Hematopoietic multipotent progenitor cell treated with erythropoietin and hydrocortisone succinate and interleukin-3 and kit ligand, for 15 days (in vitro differentiated cells): ENCODE measurements around the gene USP25.

Source experiments
- DNase-seq: peaks from one replicate; pipeline ENCODE4 v3.0.0-alpha.2; 2015; ENCODE audit warnings: low spot score

USP25 gene

DNA sequence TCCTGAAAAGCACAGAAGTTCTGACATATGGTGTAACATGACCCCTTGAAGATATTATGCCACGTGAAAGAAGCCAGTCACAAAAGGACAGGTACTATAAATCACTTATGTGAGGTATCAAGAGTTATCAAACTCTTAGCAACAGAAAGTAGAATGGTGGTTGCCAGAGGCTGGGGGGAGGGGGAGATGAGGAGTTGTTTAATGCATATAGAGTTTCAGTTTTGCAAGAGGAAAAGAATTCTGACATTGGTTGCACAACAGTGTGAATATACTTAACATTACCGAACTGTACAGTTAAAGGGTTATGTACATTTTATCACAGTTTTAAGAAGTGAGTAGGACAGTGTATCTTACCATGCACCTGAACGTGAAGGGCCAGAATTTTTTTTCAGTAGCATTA lies 80.0 kb downstream of the USP25 start:
- DNase-seq, result no peak

- DNase-seq, result no peak
These were observed 85.5 kb downstream of the USP25 start for GRCh38 chr21:15815285-15815684.

- DNase-seq, result no peak
These were observed 90.5 kb downstream of the USP25 start for GRCh38 chr21:15820327-15820726.

GRCh38 chr21:15820852-15821379 lies 91.1 kb downstream of the USP25 start:
- DNase-seq, result no peak

GRCh38 chr21:15823486-15824150 lies 93.8 kb downstream of the USP25 start:
- no peak for DNase-seq

- no peak for DNase-seq
These were observed 95.9 kb downstream of the USP25 start for GRCh38 chr21:15825700-15826099.

GRCh38 chr21:15826147-15826780 lies 96.5 kb downstream of the USP25 start:
- peak; percentile 58 for DNase-seq

DNA sequence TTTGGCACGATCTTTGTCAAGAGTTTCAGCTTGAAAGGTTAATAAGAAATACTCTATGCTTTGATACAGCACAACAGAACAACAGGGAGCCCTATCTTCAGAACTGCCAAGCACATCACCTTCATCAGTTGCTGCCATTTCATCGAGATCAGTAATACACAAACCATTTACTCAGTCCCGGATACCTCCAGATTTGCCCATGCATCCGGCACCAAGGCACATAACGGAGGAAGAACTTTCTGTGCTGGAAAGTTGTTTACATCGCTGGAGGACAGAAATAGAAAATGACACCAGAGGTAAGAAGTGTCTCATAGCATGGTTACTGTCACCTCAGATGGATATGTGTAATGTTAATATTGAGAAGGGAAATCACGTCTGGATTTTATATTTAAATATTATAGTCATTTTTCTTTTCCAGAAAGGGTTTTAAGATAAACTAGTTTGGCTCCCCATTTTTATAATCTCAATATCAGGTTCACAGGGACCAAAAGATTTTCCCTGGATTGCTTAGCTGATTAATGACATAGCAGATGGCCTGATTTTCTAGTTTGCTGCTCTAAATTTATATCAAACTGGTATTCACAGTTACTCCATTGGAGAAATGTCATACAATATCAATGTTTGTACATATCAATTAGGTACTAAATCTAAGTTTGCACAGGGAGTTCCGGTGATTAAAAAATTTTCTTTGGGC lies 97.3 kb downstream of the USP25 start:
- DNase-seq, result no peak

- DNase-seq, result no peak
These were observed 101.7 kb downstream of the USP25 start for GRCh38 chr21:15831497-15831896.

DNA sequence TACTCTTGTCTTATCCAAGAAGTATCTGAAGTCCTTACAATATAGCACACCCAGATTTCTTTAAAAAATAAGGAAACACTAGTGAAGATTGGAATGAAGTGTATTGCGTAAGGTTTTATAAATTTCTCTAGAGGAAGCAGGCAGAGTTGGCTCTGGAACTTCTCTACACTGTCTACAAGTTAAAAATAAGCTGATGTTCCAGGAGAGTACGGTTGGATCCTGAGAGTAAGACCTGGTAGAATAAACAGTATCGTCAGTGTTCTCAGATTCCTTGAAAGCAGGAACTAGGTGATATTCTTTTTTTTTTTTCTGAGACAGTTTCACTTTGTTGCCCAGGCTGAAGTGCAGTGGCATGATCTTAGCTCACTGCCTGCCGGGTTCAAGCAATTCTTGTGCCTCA lies 107.9 kb downstream of the USP25 start:
- DNase-seq, result no peak

- DNase-seq, result no peak
These were observed 109.2 kb downstream of the USP25 start for GRCh38 chr21:15839026-15839425.

- DNase-seq, result no peak
These were observed 109.8 kb downstream of the USP25 start for GRCh38 chr21:15839601-15840000.

DNA sequence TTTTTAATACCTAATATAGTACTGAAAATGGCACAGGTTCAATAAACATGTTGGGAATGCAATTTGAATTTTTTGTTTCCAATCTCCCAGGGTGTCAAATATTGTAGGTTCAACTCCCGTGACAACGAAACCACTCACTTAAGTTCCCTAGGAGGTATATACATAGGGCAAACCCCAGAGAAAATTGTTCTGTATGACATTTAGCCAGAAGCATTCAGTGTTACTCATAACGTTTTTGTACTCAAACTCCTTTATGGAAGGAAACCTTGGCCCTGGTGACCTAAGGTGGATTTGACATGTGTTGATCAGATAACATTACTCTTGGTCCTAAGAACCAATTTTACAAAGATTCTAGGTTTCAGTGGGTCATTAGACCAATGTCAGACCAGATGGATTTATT lies 110.6 kb downstream of the USP25 start:
- no peak for DNase-seq

DNA sequence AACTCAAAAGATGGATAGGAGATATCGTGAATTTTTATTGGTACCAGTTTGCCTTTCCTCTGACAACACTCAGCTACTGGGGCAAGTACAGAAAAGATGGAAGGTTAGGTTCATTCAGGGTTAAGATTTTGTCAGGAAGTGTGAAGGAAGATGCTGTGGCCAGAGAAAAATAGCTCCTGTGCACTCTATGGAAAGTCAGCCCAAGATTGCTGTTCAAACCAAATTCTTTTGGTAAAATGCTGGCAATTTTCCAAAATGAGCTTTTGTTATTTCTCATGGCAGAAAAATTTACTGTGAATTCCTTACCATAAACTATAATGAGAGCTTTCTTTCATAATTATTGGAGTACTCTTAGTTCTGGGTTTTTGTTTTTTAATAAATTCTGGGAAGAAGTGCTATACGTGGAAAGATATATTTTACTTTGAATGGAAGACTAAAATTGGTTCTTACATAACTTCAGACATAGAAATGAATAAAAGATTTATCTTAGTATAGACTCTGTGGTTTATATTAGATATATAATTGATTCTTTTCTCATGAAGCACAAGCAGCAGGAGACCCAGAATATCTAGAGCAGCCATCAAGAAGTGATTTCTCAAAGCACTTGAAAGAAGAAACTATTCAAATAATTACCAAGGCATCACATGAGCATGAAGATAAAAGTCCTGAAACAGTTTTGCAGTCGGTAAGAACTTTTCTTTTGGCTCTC lies 112.2 kb downstream of the USP25 start:
- DNase-seq, result no peak

DNA sequence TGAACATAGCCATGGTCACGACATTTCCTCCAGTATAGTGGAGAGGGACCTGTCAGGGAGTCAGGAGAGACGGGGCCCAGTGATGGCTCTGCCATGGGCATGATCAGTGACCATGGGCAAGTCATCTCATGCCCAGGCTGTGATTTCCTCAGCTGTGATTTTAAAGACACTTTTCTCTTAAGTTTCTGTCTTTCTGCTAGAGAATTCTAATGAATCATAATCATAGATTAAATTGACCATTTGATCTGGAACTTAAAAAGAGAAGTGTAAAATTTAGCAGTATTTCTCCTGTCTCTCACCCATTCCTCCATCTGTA lies 112.7 kb downstream of the USP25 start:
- DNase-seq, result no peak

GRCh38 chr21:15843766-15844165 lies 114.0 kb downstream of the USP25 start:
- no peak for DNase-seq

DNA sequence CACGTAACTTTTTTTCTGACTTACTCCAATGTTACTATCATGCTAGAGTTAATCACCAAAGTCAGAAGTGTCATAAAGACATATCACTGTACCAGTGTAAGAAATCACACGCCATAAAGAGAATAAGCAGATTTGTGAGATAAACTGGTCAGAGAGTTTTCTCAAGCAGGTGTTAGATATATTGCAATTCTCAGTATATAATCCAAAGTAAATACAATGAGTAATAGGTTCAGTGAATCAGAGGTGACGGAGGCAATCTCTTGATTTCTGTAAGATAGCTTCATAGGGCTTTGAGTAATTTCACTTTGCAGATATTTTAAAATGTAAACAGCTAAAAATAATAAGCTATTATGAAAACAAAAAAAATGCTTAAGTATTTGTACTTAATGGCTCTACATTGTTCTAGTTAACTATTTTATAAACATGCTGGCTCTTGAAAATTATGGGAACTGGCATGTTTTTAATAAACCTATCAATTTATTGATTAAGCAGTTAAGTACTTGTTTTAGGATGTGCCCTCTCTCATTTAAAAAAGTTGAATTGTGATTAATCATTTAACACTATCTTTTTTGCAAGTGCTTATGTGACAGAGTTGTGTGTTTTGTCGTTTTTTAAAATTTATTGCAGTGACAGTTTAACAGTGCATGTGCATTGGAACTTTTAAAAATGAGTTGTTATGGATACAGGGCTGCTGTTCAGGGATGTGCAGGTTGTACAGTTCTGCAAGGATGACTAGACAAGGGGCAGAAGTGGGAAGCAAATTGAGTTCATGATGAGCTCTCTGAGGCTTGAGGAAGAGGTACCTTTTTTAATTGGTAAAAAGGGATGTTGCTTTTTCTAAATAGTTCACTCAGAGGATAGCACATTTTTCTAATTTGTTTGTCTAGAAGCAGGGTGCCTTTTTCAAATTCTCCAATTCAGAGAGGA lies 119.1 kb downstream of the USP25 start:
- DNase-seq, result no peak

DNA sequence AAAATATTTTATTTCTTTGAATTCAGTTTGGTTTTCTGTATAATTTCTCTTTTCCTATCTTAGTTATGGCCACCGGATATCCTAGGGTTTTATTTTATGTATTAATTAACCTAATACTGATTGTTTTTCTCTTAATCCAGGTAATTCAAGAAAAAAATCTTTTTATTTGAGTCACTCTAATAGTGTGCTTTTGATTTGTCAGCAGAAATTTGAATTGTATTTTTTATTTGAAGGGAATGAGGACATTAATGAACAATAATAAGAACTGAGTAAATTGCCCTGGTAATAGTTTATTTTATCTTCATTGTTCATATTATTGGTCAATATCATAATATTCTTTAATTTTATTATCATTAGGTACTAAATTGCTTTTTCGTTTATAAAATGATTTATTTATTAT lies 120.1 kb downstream of the USP25 start:
- DNase-seq, result no peak

GRCh38 chr21:15850645-15851044 lies 120.9 kb downstream of the USP25 start:
- DNase-seq, result no peak

- DNase-seq, result no peak
These were observed 122.4 kb downstream of the USP25 start for GRCh38 chr21:15852146-15852545.

- DNase-seq, result no peak
These were observed 123.3 kb downstream of the USP25 start for GRCh38 chr21:15853126-15853525.

- no peak for DNase-seq
These were observed 127.0 kb downstream of the USP25 start for GRCh38 chr21:15856813-15857212.
